HG03066 (cell line): ENCODE measurements around the gene DCAKD.

Experiments
- ATAC-seq: cut with Tn5 transposase; IDR thresholded peaks from one replicate; pipeline ENCODE4 v1.9.1; 2021; ENCODE audit warnings: low read depth; ENCODE audit not compliant: unreplicated experiment

The DCAKD gene

GRCh38 chr17:44977814-44978550, 73.5 kb downstream of the DCAKD start:
- no peak for ATAC-seq

GRCh38 chr17:44977065-44977464, 74.4 kb downstream of the DCAKD start:
- ATAC-seq, result no peak

GRCh38 chr17:44976206-44976605, 75.2 kb downstream of the DCAKD start:
- no peak for ATAC-seq
